Activated naive CD8-positive, alpha-beta T cell treated with anti-CD3 and anti-CD28 coated beads, Interleukin-2, amount 10 ng/mL, durations not matched to agents 7 days and 5 days (primary cell): ENCODE measurements around the gene SH2D7. TPM values are rescaled to one million over a fixed set of nuclear protein-coding genes. Genes with fewer than 3 reads are reported as not detected.

Experiments
- ATAC-seq: fragments of 150-1000 bp; cut with Tn5 transposase; one replicate; pipeline ENCODE4 v1.10.0; 2021; ENCODE audit warnings: low read depth, moderate library complexity
- POLR2A ChIA-PET: fragments of 350-600 bp; sonication (Branson Sonifier 250); formaldehyde crosslinking; loops from one replicate; lab custom pipeline; 2021; ENCODE audit warnings: antibody characterized with exemption; lab: Charles Lee
- DNase-seq: peaks from one replicate; pipeline ENCODE4 v3.0.0; 2021
- H3K27ac Mint-ChIP-seq: one replicate; pipeline ENCODE4 v1.8.0; 2022; ENCODE audit warnings: mild to moderate bottlenecking, mixed read lengths
- H3K27me3 Mint-ChIP-seq: one replicate; pipeline ENCODE4 v1.8.0; 2022; ENCODE audit warnings: mild to moderate bottlenecking, moderate library complexity, mixed read lengths
- H3K36me3 Mint-ChIP-seq: one replicate; pipeline ENCODE4 v1.8.0; 2021; ENCODE audit warnings: mild to moderate bottlenecking, mixed read lengths
- H3K4me1 Mint-ChIP-seq: one replicate; pipeline ENCODE4 v1.8.0; 2021; ENCODE audit warnings: mixed read lengths
- H3K4me3 Mint-ChIP-seq: one replicate; pipeline ENCODE4 v1.8.0; 2022; ENCODE audit warnings: mild to moderate bottlenecking, moderate library complexity, mixed read lengths
- H3K9me3 Mint-ChIP-seq: one replicate; pipeline ENCODE4 v1.8.0; 2021; ENCODE audit warnings: mixed read lengths
- total RNA-seq, 2 experiments: library from RNA; stranded (reverse); gene quantifications; one replicate each; pipeline ENCODE4 v1.2.3, GENCODE V29; 2021

The SH2D7 gene
- total RNA-seq, 2 experiments from 2014 or later, result 0.11 TPM; not detected in 1

- POLR2A ChIA-PET, result no interaction called here
Observed at GRCh38 chr15:78120523-78120922, 28.2 kb downstream of the SH2D7 start.

DNA sequence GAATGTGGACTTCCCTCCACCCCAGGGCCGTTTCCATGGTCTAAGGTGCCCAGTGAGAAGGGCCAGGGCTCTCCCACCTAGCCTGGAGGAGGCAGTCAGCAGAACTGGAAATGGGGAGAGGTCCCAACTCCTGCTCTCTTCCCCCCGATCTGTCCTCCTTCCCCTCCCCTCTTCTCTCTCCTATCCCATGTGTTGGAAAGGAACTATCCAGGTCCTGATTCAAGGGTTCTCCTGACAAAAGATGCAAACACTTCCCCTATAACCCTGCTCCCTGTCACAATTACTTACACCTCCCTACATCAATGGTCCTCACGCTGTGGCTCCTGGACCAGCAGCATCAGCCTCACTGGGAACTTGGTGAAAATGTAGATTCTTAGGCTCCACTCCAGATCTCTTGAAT lies 32.9 kb downstream of the SH2D7 start:
- no peak overlapping the region for H3K27ac Mint-ChIP-seq
- POLR2A ChIA-PET, result no interaction called here
- H3K4me1 Mint-ChIP-seq, result peaks cover 5% of the 10 kb centered on the region
- DNase-seq, result no peak
- no peak for ATAC-seq
- H3K4me3 Mint-ChIP-seq, result no peak overlapping the region
- H3K27me3 Mint-ChIP-seq, result peaks cover 3% of the 10 kb centered on the region
- H3K9me3 Mint-ChIP-seq, result no peaks in the 10 kb centered on the region
- no peaks in the 10 kb centered on the region for H3K36me3 Mint-ChIP-seq

More at GRCh38 chr15:78120523-78120922, 28.2 kb downstream of the SH2D7 start:
- no peak for ATAC-seq
- DNase-seq, result no peak
- Mint-ChIP-seq H3K27me3 (no peaks in the 10 kb centered on the region), H3K9me3 (no peaks in the 10 kb centered on the region), H3K4me3 (no peak overlapping the region), H3K27ac (no peak overlapping the region), H3K36me3 (no peaks in the 10 kb centered on the region), H3K4me1 (no peaks in the 10 kb centered on the region)

DNA sequence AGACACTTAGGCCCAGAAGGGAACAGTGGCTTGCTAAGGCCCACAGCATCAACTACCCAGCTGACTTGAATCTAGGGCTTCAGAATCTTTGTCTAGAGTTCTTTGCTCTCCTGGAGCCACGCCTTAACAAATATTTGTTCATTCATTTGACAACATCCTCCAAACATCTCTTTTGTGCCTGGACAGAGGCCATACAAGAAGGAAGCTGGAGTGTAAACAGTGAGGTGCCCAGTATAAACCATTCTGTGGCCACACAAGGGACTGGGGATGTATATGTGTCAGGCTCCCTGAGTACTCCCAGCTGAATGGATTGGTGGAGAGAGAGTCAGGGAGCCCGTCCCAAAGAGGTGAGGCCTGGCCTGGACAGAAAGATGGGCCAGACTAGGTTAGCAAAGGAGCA lies 35.5 kb downstream of the SH2D7 start:
- DNase-seq (no peak), ATAC-seq (no peak)
- Mint-ChIP-seq H3K9me3 (no peaks in the 10 kb centered on the region), H3K27me3 (peaks cover 3% of the 10 kb centered on the region), H3K4me1 (peaks cover 16% of the 10 kb centered on the region), H3K27ac (peak overlapping the region; percentile 31), H3K36me3 (no peaks in the 10 kb centered on the region), H3K4me3 (no peak overlapping the region)
- POLR2A ChIA-PET, result no interaction called here

DNA sequence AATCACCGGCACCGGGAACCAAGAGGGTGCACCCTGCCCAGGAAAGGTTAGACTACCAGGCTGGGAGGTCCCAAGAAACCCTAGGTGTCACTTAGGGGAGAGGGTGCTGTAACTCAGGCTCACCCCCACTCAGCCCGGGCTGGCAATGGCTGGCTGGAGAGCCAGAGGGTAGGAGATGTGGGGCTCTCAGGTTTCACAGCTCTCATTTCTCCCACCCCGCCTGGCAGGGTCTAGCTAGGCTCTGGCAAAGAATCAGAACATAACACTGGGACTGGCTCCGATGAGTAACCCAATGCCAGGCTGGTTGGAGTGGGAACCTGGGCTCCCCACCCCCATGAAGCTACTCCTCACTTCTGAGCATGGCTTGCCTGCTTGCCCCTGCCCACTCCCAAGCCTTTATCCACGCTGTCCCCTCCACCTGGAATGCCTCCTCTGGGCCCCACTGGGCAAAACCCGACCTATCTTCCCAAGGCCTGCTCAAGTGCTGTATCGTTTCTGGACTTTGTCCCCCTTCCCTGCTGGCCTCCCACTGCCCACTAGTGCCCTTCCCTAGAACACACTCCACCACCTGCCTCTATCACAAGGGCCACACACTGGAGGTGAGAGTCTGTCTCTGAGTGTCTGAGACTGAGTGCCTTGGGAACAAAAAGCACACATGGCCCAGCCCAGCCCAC lies 36.9 kb downstream of the SH2D7 start:
- DNase-seq (no peak), ATAC-seq (no peak)
- POLR2A ChIA-PET, result no interaction called here
- Mint-ChIP-seq H3K36me3 (no peaks in the 10 kb centered on the region), H3K4me3 (no peak overlapping the region), H3K9me3 (no peaks in the 10 kb centered on the region), H3K27me3 (peaks cover 3% of the 10 kb centered on the region), H3K27ac (no peak overlapping the region), H3K4me1 (peaks cover 18% of the 10 kb centered on the region)

DNA sequence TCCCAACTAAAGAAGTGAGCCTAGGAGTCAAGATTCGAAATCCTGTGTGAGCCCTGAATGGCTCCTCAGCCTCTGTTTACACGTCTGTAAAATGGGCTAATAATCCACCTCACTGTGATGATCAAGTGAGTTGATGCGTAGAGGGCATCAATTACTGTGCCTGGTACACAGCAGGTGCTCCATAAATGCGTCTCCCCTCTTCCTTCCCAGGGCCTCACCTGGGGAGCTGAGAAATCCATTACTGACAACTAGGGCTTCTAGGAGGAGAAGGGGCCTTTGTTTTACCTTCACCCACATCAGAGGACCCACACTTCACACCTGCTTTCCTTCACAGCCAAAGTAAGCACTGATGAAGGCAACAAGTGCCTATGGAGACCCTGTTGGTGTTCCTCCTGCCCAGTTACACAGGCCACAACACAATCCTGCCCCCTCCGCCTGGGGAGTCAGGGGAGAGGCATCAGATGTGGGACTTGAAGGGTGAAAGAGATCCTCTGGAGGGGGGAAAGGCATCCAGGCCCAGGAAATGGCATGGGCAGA lies 37.5 kb downstream of the SH2D7 start:
- ATAC-seq, result no peak
- Mint-ChIP-seq H3K4me1 (peaks cover 18% of the 10 kb centered on the region), H3K4me3 (peak overlapping the region; percentile 83), H3K36me3 (no peaks in the 10 kb centered on the region), H3K9me3 (no peaks in the 10 kb centered on the region), H3K27me3 (peaks cover 3% of the 10 kb centered on the region), H3K27ac (peak overlapping the region; percentile 80)
- DNase-seq, result no peak
- POLR2A ChIA-PET, result no interaction called here

DNA sequence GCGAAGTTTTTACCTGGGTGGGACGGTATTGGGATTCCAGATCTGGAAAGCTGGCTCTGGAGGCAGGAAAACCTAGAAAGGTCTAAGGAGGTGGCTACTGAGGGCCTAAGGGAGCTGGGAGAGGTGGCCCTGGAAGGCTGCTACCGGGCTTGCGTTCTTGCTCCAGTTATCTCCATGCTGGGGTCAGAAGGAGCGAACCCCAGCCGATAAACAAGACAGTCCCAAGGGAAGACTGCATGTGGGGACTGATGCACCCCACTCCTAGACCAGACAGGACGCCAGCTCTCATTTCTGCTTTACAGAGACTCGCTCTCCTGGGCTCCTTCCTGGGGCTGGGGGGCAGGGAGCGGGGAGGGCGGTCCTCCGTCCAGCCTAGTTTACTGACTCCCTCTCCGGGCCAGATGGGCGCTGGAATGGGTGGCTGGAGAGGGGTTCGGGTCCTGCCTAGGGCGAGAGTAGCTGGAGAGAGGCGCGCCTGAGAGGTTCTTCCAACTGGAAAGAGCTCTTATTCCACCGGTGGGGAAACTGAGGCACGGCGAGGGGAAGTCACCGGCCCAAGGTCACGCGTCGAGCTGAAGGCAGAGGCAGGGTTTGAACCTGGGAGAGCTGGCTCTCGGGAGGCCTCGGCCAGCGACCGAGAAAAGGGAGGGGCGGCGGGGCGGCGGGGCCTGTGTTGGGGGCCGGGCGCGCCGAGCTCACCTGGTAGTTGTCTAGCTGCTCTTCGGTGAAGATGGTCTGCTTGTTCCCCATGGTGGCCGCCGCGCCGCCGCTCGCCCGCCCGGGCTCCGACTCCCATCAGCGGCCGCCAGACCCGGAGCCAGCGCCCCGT lies 38.3 kb downstream of the SH2D7 start:
- no peak for DNase-seq
- ATAC-seq, result peak; percentile 39
- Mint-ChIP-seq H3K4me3 (peak overlapping the region; percentile 83), H3K4me1 (peaks cover 18% of the 10 kb centered on the region), H3K27ac (peak overlapping the region; percentile 80), H3K36me3 (no peaks in the 10 kb centered on the region), H3K9me3 (no peaks in the 10 kb centered on the region), H3K27me3 (peaks cover 3% of the 10 kb centered on the region)
- POLR2A ChIA-PET, result interaction anchor here (0.7 to 2.8 kb wide), 4 partner anchors 18 to 75 kb away, joined by 3 to 16 read pairs (median 5); partner anchors contain the start of gene IDH3A

- peaks cover 18% of the 10 kb centered on the region for H3K4me1 Mint-ChIP-seq
- peak; percentile 87 for ATAC-seq
- DNase-seq, result peak; percentile 93
- H3K27ac Mint-ChIP-seq, result peak within 1 kb of the TSS; percentile 80
- no peaks in the 10 kb centered on the region for H3K9me3 Mint-ChIP-seq
- H3K36me3 Mint-ChIP-seq, result no peaks in the 10 kb centered on the region
- POLR2A ChIA-PET, result interaction anchor here (0.7 to 2.8 kb wide), 5 partner anchors 17 to 74 kb away, joined by 3 to 16 read pairs (median 5); partner anchors contain the start of gene IDH3A
- peak within 1 kb of the TSS; percentile 87 for H3K4me3 Mint-ChIP-seq
- H3K27me3 Mint-ChIP-seq, result peaks cover 3% of the 10 kb centered on the region
Observed at GRCh38 chr15:78131295-78132061, 39.1 kb downstream of the SH2D7 start, which contains the start of gene CIB2. Gene CIB2, minus strand, starts transcription at chr15:78131445. Its CDS starts 230 bp downstream, at chr15:78131215.

DNA sequence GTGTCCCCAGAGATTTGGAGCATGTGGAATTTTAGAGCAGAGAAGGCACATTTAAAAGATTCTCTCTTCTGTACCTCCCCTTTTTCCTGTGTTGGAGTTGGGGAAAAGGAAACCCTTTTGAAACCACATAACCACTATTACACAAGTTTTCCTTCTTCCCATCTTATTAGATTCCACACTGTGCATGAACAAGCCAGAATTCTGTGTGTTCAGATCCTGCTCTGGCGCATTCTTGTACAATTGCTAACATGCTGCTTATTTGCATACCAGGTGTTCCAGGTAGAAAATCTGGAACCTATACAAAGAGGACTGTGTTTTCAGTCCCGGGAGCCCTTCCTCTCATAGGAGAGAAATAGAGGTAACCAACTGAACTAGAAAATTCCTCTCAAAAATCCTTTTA lies 41.4 kb downstream of the SH2D7 start:
- Mint-ChIP-seq H3K9me3 (no peaks in the 10 kb centered on the region), H3K27me3 (peaks cover 6% of the 10 kb centered on the region), H3K4me1 (peaks cover 15% of the 10 kb centered on the region), H3K36me3 (no peaks in the 10 kb centered on the region), H3K27ac (no peak overlapping the region), H3K4me3 (no peak overlapping the region)
- POLR2A ChIA-PET, result no interaction called here
- no peak for ATAC-seq
- no peak for DNase-seq

DNA sequence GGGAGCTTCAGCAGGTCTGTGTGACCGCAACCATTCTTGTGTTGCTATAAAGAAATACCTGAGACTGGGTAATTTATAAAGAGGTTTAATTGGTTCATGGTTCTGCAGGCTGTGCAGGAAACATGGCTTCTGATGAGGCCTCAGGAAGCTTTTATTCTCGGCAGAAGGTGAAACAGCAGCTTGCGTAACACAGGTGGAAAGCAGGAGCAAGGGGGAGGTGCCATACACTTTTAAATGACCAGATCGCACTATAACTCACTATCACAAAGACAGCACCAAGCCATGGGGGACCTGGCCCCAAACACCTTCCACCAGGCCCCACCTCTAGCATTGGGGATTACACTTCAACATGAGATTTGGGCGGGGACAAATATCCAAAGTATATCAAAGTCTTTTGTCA lies 47.2 kb downstream of the SH2D7 start:
- H3K36me3 Mint-ChIP-seq, result no peaks in the 10 kb centered on the region
- no peak for DNase-seq
- H3K9me3 Mint-ChIP-seq, result no peaks in the 10 kb centered on the region
- no peak for ATAC-seq
- H3K27me3 Mint-ChIP-seq, result peaks cover 4% of the 10 kb centered on the region
- H3K4me1 Mint-ChIP-seq, result no peaks in the 10 kb centered on the region
- no peak overlapping the region for H3K27ac Mint-ChIP-seq
- H3K4me3 Mint-ChIP-seq, result no peak overlapping the region
- POLR2A ChIA-PET, result interaction anchor here (0.9 kb wide), 1 partner anchor 9 kb away, joined by 9 read pairs; the partner anchor contains the start of gene IDH3A

DNA sequence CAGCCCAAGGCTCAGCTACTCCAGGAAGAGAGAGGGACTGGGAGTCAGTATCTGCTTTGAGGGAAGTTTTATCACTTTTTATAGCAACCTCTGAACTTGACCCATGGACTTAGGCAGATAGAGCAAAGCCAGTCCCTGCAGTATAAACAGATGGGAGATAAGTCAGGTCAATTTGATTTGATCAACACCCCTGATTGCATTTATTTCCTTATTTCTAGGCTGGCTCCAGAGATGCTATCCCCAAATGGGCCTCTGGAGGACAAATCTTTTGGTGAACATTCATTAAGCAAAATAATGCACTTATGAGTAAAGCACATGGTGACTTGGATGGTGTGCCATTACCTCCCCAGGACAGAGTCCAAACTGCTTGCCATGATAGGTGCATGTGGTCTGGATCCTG lies 47.9 kb downstream of the SH2D7 start:
- H3K27me3 Mint-ChIP-seq, result peaks cover 4% of the 10 kb centered on the region
- H3K4me1 Mint-ChIP-seq, result no peaks in the 10 kb centered on the region
- POLR2A ChIA-PET, result interaction anchor here (0.9 kb wide), 1 partner anchor 9 kb away, joined by 9 read pairs; the partner anchor contains the start of gene IDH3A
- H3K9me3 Mint-ChIP-seq, result no peaks in the 10 kb centered on the region
- no peak overlapping the region for H3K4me3 Mint-ChIP-seq
- no peaks in the 10 kb centered on the region for H3K36me3 Mint-ChIP-seq
- DNase-seq, result no peak
- no peak for ATAC-seq
- H3K27ac Mint-ChIP-seq, result no peak overlapping the region

- no peaks in the 10 kb centered on the region for H3K9me3 Mint-ChIP-seq
- DNase-seq (no peak), ATAC-seq (no peak)
- peaks cover 6% of the 10 kb centered on the region for H3K4me1 Mint-ChIP-seq
- H3K27me3 Mint-ChIP-seq, result peaks cover 3% of the 10 kb centered on the region
- no peak overlapping the region for H3K27ac Mint-ChIP-seq
- H3K36me3 Mint-ChIP-seq, result peaks cover 2% of the 10 kb centered on the region
- no peak overlapping the region for H3K4me3 Mint-ChIP-seq
- POLR2A ChIA-PET, result no interaction called here
Observed at GRCh38 chr15:78142332-78142731, 50.0 kb downstream of the SH2D7 start.

DNA sequence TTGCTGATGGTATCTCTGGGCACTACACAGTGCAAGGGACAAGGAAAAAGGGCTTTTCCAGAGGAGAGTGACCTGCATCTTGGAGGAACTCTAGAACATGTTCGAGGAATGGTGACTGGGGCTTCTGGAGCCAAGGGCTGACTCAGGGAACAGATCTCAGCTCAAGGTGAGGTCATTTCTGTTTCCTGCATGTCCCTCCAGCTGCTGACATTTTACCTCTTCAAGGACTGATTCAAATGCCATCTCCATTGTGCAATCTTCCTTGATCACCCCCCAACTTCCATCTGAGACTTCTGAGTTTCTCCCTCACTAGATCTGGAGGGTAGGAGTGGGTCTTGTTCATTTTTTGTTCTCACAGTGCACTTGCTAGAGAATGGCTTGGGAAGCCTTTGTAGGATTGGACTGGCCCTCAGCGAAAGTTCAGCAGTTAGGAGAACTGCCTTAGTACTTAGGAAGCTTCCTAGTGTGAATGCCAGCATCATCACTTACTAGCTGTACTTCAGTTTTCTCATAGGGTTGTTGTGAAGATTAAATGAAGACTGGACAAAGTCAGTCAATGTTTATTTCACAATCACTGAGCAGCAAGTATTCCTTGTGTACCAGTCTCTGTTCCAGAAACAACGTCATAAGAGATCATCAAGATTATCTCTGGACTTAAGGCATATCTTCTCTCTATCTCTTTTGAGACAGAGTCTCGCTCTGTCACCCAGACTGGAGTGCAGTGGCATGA lies 54.2 kb downstream of the SH2D7 start:
- POLR2A ChIA-PET, result interaction anchor here (1.0 kb wide), 1 partner anchor 153 kb away, joined by 3 read pairs; the partner anchor contains the start of gene SKIC8
- ATAC-seq (no peak), DNase-seq (no peak)
- peaks cover 32% of the 10 kb centered on the region for H3K4me1 Mint-ChIP-seq
- no peaks in the 10 kb centered on the region for H3K9me3 Mint-ChIP-seq
- H3K4me3 Mint-ChIP-seq, result no peak overlapping the region
- H3K36me3 Mint-ChIP-seq, result peaks cover 5% of the 10 kb centered on the region
- H3K27ac Mint-ChIP-seq, result no peak overlapping the region
- H3K27me3 Mint-ChIP-seq, result no peaks in the 10 kb centered on the region
